ENCODE measurements around the gene SLC6A3.

Gene SLC6A3

GRCh38 chr5:1400211-1400855 lies 44.9 kb downstream of the SLC6A3 start:
- no peak for TF ChIP-seq POLR2A (IDR thresholded peaks at IDR 0.05; ENCODE audit: low read depth, low read length)
- FAIRE-seq (no peak), DNase-seq (ENCODE audit: insufficient read length, low spot score) (no peak)

- no peak for FAIRE-seq
- TF ChIP-seq POLR2A (IDR thresholded peaks at IDR 0.05; ENCODE audit: low read depth, low read length) = no peak
- no peak for DNase-seq (ENCODE audit: insufficient read length, low spot score)
Observed at GRCh38 chr5:1399737-1400136, 45.5 kb downstream of the SLC6A3 start.

- DNase-seq (ENCODE audit: insufficient read length, low spot score) = no peak
Observed at GRCh38 chr5:1396293-1396816, 48.9 kb downstream of the SLC6A3 start.

GRCh38 chr5:1394881-1395860 lies 50.1 kb downstream of the SLC6A3 start:
- no peak for TF ChIP-seq POLR2A (IDR thresholded peaks at IDR 0.05; ENCODE audit: low read depth, low read length)
- DNase-seq (ENCODE audit: insufficient read length, low spot score) (no peak), FAIRE-seq (no peak)

More at GRCh38 chr5:1396293-1396816, 48.9 kb downstream of the SLC6A3 start:
- no peak for FAIRE-seq
- no peak for TF ChIP-seq POLR2A (IDR thresholded peaks at IDR 0.05; ENCODE audit: low read depth, low read length)

- TF ChIP-seq POLR2A (IDR thresholded peaks at IDR 0.05; ENCODE audit: low read depth, low read length) = no peak
- DNase-seq (ENCODE audit: insufficient read length, low spot score) (no peak), FAIRE-seq (no peak)
Observed at GRCh38 chr5:1393571-1394501, 51.4 kb downstream of the SLC6A3 start.

DNA sequence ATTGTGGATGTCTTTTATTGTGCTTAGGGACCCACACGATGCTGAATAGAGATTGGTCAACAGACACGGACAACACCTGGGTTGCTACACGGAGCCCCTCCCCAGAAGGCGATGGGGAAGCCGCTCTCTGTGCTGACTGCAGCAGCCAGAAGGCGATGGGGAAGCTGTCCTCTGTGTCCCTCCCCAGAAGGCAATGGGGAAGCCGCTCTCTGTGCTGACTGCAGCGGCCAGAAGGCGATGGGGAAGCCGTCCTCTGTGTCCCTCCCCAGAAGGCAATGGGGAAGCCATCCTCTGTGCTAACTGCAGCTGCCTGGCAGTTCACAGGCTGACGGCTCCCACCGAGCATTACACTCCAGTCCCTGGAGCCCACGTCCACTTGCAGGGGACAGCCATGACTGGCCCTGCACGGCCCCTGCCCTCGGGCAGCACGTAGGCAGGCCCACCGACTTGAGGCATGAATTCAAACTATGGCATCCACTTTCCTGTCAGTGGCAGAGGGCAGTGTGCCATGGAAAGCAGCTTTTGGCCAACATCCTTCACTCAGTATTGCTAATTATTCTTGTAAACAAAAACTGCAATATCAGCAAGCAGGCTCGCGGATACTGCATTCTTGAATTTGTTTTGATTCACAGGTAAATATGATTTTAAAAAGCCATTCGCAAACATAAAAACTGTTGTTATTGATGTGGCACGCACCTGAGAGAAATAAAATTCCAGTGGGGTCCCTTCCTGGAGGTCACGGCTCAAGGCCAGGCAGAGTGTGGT lies 52.3 kb downstream of the SLC6A3 start:
- FAIRE-seq = no peak
- DNase-seq (ENCODE audit: insufficient read length, low spot score) = no peak
- TF ChIP-seq POLR2A (IDR thresholded peaks at IDR 0.05; ENCODE audit: low read depth, low read length) = no peak

GRCh38 chr5:1392261-1392660 lies 53.0 kb downstream of the SLC6A3 start:
- no peak for TF ChIP-seq POLR2A (IDR thresholded peaks at IDR 0.05; ENCODE audit: low read depth, low read length)
- DNase-seq (ENCODE audit: insufficient read length, low spot score) (no peak), FAIRE-seq (no peak)

- FAIRE-seq (no peak), DNase-seq (ENCODE audit: insufficient read length, low spot score) (no peak)
- TF ChIP-seq POLR2A (IDR thresholded peaks at IDR 0.05; ENCODE audit: low read depth, low read length) = no peak
Observed at GRCh38 chr5:1391691-1392090, 53.5 kb downstream of the SLC6A3 start.

- TF ChIP-seq POLR2A (IDR thresholded peaks at IDR 0.05; ENCODE audit: low read depth, low read length) = no peak
- no peak for DNase-seq (ENCODE audit: insufficient read length, low spot score)
- FAIRE-seq = no peak
Observed at GRCh38 chr5:1390861-1391600, 54.2 kb downstream of the SLC6A3 start.

- FAIRE-seq = no peak
- TF ChIP-seq POLR2A (IDR thresholded peaks at IDR 0.05; ENCODE audit: low read depth, low read length) = no peak
- DNase-seq (ENCODE audit: insufficient read length, low spot score) = no peak
Observed at GRCh38 chr5:1390333-1390732, 54.9 kb downstream of the SLC6A3 start.

DNA sequence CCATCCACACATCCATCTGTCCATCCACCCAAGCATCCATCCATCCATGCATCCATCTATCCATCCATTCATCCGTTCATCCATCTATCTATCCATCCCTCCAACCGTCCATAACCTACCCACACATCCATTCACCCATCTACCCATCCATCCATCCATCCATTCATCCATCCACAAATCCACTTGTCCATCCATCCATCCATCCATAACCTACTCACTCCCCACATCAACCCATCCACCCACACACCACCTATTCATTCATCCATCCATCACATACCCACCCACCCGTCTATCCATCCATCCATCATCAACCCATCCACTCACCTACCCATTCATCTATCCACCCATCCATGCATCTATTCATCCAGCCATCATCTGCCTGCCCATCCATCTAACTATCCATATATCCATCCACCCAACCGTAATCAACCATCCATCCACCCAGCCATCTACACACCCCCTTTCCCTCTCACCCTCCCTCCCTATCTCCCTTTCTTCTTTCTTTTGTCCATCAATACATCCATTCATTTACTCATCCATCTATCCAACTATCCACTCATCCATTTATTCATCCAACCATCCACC lies 56.8 kb downstream of the SLC6A3 start:
- no peak for FAIRE-seq
- DNase-seq (ENCODE audit: insufficient read length, low spot score) = no peak
- TF ChIP-seq POLR2A (IDR thresholded peaks at IDR 0.05; ENCODE audit: low read depth, low read length) = no peak

- FAIRE-seq (no peak), DNase-seq (ENCODE audit: insufficient read length, low spot score) (no peak)
- no peak for TF ChIP-seq POLR2A (IDR thresholded peaks at IDR 0.05; ENCODE audit: low read depth, low read length)
Observed at GRCh38 chr5:1387876-1388275, 57.4 kb downstream of the SLC6A3 start.
